Stimulated activated naive CD8-positive, alpha-beta T cell treated with anti-CD3 and anti-CD28 coated beads, Interleukin-15, Interleukin-2, amounts not matched to agents 100 ng/mL and 50 ng/mL, for 24 hours (primary cell): ENCODE data around the gene TMEM184A.

Source experiments
- H3K27ac Mint-ChIP-seq: one replicate; pipeline ENCODE4 v1.8.0; 2021; ENCODE audit warnings: mild to moderate bottlenecking, mixed read lengths
- H3K27me3 Mint-ChIP-seq: one replicate; pipeline ENCODE4 v1.8.0; 2021; ENCODE audit warnings: mixed read lengths
- H3K36me3 Mint-ChIP-seq: one replicate; pipeline ENCODE4 v1.8.0; 2021; ENCODE audit warnings: low read depth, mixed read lengths
- H3K4me1 Mint-ChIP-seq: one replicate; pipeline ENCODE4 v1.8.0; 2021; ENCODE audit warnings: low read depth, mixed read lengths
- H3K4me3 Mint-ChIP-seq: one replicate; pipeline ENCODE4 v1.8.0; 2021; ENCODE audit warnings: mild to moderate bottlenecking, mixed read lengths
- H3K9me3 Mint-ChIP-seq: one replicate; pipeline ENCODE4 v1.8.0; 2021; ENCODE audit warnings: mixed read lengths

The TMEM184A gene

GRCh38 chr7:1555813-1556543 is at the start of gene TMEM184A:
TMEM184A (minus strand) TSS chr7:1556205; CDS start chr7:1555484, 721 bp downstream.
- Mint-ChIP-seq H3K27ac (no peak within 1 kb of the TSS), H3K4me1 (no peaks in the 10 kb centered on the region), H3K9me3 (no peaks in the 10 kb centered on the region), H3K27me3 (no peaks in the 10 kb centered on the region), H3K36me3 (no peaks in the 10 kb centered on the region), H3K4me3 (no peak within 1 kb of the TSS)

GRCh38 chr7:1604383-1604782 is 48.4 kb upstream of the TMEM184A start:
- Mint-ChIP-seq H3K4me3 (no peak overlapping the region), H3K9me3 (no peaks in the 10 kb centered on the region), H3K27ac (no peak overlapping the region), H3K4me1 (no peaks in the 10 kb centered on the region), H3K36me3 (no peaks in the 10 kb centered on the region), H3K27me3 (peaks cover 10% of the 10 kb centered on the region)

- Mint-ChIP-seq H3K9me3 (no peaks in the 10 kb centered on the region), H3K4me1 (no peaks in the 10 kb centered on the region), H3K27me3 (peaks cover 10% of the 10 kb centered on the region), H3K36me3 (no peaks in the 10 kb centered on the region), H3K4me3 (no peak overlapping the region), H3K27ac (no peak overlapping the region)
These were observed 47.6 kb upstream of the TMEM184A start for GRCh38 chr7:1603346-1604225.

- Mint-ChIP-seq H3K36me3 (no peaks in the 10 kb centered on the region), H3K9me3 (no peaks in the 10 kb centered on the region), H3K4me3 (no peak overlapping the region), H3K27ac (no peak overlapping the region), H3K27me3 (peaks cover 9% of the 10 kb centered on the region), H3K4me1 (no peaks in the 10 kb centered on the region)
These were observed 46.4 kb upstream of the TMEM184A start for GRCh38 chr7:1602386-1602785.

GRCh38 chr7:1601956-1602355 is 46.0 kb upstream of the TMEM184A start:
- Mint-ChIP-seq H3K27ac (no peak overlapping the region), H3K4me3 (no peak overlapping the region), H3K9me3 (no peaks in the 10 kb centered on the region), H3K27me3 (peaks cover 4% of the 10 kb centered on the region), H3K36me3 (no peaks in the 10 kb centered on the region), H3K4me1 (no peaks in the 10 kb centered on the region)

GRCh38 chr7:1599640-1600395 is 43.8 kb upstream of the TMEM184A start:
- Mint-ChIP-seq H3K4me1 (no peaks in the 10 kb centered on the region), H3K27me3 (peaks cover 3% of the 10 kb centered on the region), H3K4me3 (no peak overlapping the region), H3K9me3 (no peaks in the 10 kb centered on the region), H3K36me3 (no peaks in the 10 kb centered on the region), H3K27ac (no peak overlapping the region)

GRCh38 chr7:1598961-1599639 is 43.1 kb upstream of the TMEM184A start:
- Mint-ChIP-seq H3K4me1 (no peaks in the 10 kb centered on the region), H3K27me3 (peaks cover 3% of the 10 kb centered on the region), H3K27ac (no peak overlapping the region), H3K4me3 (no peak overlapping the region), H3K9me3 (no peaks in the 10 kb centered on the region), H3K36me3 (no peaks in the 10 kb centered on the region)

- Mint-ChIP-seq H3K36me3 (no peaks in the 10 kb centered on the region), H3K4me3 (no peak overlapping the region), H3K27ac (no peak overlapping the region), H3K4me1 (no peaks in the 10 kb centered on the region), H3K9me3 (no peaks in the 10 kb centered on the region), H3K27me3 (peaks cover 3% of the 10 kb centered on the region)
These were observed 42.3 kb upstream of the TMEM184A start for GRCh38 chr7:1598286-1598685.

GRCh38 chr7:1597791-1598190 is 41.8 kb upstream of the TMEM184A start:
- Mint-ChIP-seq H3K27ac (no peak overlapping the region), H3K9me3 (no peaks in the 10 kb centered on the region), H3K4me1 (peaks cover 5% of the 10 kb centered on the region), H3K4me3 (no peak overlapping the region), H3K36me3 (no peaks in the 10 kb centered on the region), H3K27me3 (peaks cover 6% of the 10 kb centered on the region)

GRCh38 chr7:1597066-1597760 is 41.2 kb upstream of the TMEM184A start:
- H3K4me3 Mint-ChIP-seq, result no peak overlapping the region
- H3K4me1 Mint-ChIP-seq, result peaks cover 10% of the 10 kb centered on the region
- no peaks in the 10 kb centered on the region for H3K9me3 Mint-ChIP-seq
- H3K36me3 Mint-ChIP-seq, result no peaks in the 10 kb centered on the region
- no peak overlapping the region for H3K27ac Mint-ChIP-seq
- H3K27me3 Mint-ChIP-seq, result peaks cover 10% of the 10 kb centered on the region

- Mint-ChIP-seq H3K4me1 (peaks cover 18% of the 10 kb centered on the region), H3K9me3 (no peaks in the 10 kb centered on the region), H3K27me3 (peaks cover 14% of the 10 kb centered on the region), H3K4me3 (no peak overlapping the region), H3K36me3 (no peaks in the 10 kb centered on the region), H3K27ac (no peak overlapping the region)
These were observed 40.4 kb upstream of the TMEM184A start for GRCh38 chr7:1596181-1597043.

- H3K36me3 Mint-ChIP-seq, result no peaks in the 10 kb centered on the region
- peaks cover 26% of the 10 kb centered on the region for H3K4me1 Mint-ChIP-seq
- H3K27me3 Mint-ChIP-seq, result peaks cover 19% of the 10 kb centered on the region
- H3K27ac Mint-ChIP-seq, result no peak overlapping the region
- H3K4me3 Mint-ChIP-seq, result no peak overlapping the region
- no peaks in the 10 kb centered on the region for H3K9me3 Mint-ChIP-seq
These were observed 39.6 kb upstream of the TMEM184A start for GRCh38 chr7:1595636-1596035.

- H3K36me3 Mint-ChIP-seq, result no peaks in the 10 kb centered on the region
- peaks cover 21% of the 10 kb centered on the region for H3K27me3 Mint-ChIP-seq
These were observed 39.0 kb upstream of the TMEM184A start for GRCh38 chr7:1595027-1595426.

More at GRCh38 chr7:1595027-1595426, 39.0 kb upstream of the TMEM184A start:
- H3K4me1 Mint-ChIP-seq, result peaks cover 29% of the 10 kb centered on the region
- no peak overlapping the region for H3K27ac Mint-ChIP-seq
- no peak overlapping the region for H3K4me3 Mint-ChIP-seq
- H3K9me3 Mint-ChIP-seq, result no peaks in the 10 kb centered on the region
